ENCODE measurements around the gene LSP1. TPM values are rescaled to one million over a fixed set of nuclear protein-coding genes. Genes with fewer than 3 reads are reported as not detected.

The LSP1 gene
- total RNA-seq, 4 donors from 2014 or later = 10.3 to 36.5 (median 35.4) TPM

DNA sequence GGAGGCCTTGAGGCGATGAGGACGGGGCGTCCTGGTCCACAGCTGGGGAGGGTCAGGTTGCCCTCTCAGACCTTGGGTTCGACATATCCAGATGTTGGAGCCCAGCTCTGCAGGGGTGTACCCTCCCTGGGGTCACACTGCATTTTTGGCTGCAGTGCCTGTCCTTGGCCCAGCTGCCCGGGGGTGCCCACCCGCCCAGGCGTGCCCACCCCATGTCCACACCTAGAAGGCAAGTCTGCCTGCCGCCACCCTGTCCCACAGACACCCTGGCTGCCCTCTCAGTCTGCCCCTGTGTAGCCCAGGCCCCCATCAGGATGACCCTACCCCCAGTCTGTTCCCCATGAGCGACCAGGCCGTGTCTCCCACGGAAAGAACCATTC, 3.0 kb downstream of the LSP1 start:
- Histone ChIP-seq H3K4me3 (no peak overlapping the region), H3K36me3 (no peaks in the 10 kb centered on the region), H3K27me3 (no peaks in the 10 kb centered on the region), H3K9me3 (no peaks in the 10 kb centered on the region), H3K4me1 (peaks cover 0 to 6% (median 0%) of the 10 kb centered on the region in 4 donors), H3K27ac (replicated peaks in 1 of 4) (no peak overlapping the region)
- no peak for DNase-seq (ENCODE audit: extremely low spot score)
- WGBS = 84% methylated on average over 4 of the region's 11 CpGs
- intact Hi-C loops (cut with DNase I) = no loop called here
- TF ChIP-seq POLR2A (IDR thresholded peaks at IDR 0.05; ENCODE audit: low read depth) (no peak), POLR2AphosphoS5 (IDR thresholded peaks at IDR 0.05) (no peak), EP300 (IDR thresholded peaks at IDR 0.05) (no peak)
- TF ChIP-seq, protein P1, sequence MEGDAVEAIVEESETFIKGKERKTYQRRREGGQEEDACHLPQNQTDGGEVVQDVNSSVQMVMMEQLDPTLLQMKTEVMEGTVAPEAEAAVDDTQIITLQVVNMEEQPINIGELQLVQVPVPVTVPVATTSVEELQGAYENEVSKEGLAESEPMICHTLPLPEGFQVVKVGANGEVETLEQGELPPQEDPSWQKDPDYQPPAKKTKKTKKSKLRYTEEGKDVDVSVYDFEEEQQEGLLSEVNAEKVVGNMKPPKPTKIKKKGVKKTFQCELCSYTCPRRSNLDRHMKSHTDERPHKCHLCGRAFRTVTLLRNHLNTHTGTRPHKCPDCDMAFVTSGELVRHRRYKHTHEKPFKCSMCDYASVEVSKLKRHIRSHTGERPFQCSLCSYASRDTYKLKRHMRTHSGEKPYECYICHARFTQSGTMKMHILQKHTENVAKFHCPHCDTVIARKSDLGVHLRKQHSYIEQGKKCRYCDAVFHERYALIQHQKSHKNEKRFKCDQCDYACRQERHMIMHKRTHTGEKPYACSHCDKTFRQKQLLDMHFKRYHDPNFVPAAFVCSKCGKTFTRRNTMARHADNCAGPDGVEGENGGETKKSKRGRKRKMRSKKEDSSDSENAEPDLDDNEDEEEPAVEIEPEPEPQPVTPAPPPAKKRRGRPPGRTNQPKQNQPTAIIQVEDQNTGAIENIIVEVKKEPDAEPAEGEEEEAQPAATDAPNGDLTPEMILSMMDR (IDR thresholded peaks at IDR 0.05) = no peak

DNA sequence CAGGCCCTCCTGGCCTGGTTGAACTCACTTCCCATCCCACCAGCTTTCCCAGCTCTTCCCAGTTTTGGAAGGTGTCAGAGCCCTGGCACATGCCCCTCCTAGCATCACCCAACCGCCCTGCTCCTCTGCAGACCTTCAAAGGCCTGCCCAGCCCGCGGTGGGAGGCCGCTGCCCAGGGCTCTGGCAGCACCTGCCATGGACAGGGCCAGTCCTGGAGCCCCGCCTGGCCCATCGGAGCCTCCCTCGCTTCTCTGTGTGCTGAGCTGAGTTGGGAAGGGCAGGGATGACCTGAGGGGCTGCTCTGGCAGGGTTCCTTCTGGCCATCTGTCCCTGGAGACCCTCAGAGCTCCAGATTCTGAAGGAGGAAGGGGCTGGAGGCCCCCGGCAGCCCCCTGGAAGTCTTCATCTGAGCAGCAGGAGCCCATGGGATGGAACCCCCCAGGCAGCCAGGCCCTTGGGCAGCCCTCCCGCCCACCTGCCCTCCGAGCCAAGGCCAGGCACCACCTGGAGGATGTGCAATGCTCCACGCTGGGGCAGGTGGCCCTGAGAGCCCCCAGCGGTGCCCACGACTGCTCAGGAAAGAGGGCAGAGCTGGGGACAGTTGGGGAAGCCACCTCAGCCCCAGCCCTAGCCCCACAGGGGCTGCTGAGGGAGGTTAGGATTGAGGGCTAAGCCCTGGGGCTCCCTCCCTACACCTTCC, 3.6 kb downstream of the LSP1 start:
- Histone ChIP-seq H3K27me3 (no peaks in the 10 kb centered on the region), H3K4me3 (no peak overlapping the region), H3K4me1 (peaks cover 0 to 6% (median 0%) of the 10 kb centered on the region in 4 donors), H3K9me3 (no peaks in the 10 kb centered on the region), H3K27ac (replicated peaks in 1 of 4) (no peak overlapping the region), H3K36me3 (no peaks in the 10 kb centered on the region)
- WGBS = 100% methylated on average over 1 of the region's 13 CpGs
- TF ChIP-seq, protein P1 (IDR thresholded peaks at IDR 0.05) = no peak
- TF ChIP-seq POLR2A (IDR thresholded peaks at IDR 0.05; ENCODE audit: low read depth) = no peak
- TF ChIP-seq POLR2AphosphoS5 (IDR thresholded peaks at IDR 0.05) = no peak
- TF ChIP-seq EP300 (IDR thresholded peaks at IDR 0.05) = no peak
- intact Hi-C loops (cut with DNase I) = no loop called here
- DNase-seq (ENCODE audit: extremely low spot score) = no peak

DNA sequence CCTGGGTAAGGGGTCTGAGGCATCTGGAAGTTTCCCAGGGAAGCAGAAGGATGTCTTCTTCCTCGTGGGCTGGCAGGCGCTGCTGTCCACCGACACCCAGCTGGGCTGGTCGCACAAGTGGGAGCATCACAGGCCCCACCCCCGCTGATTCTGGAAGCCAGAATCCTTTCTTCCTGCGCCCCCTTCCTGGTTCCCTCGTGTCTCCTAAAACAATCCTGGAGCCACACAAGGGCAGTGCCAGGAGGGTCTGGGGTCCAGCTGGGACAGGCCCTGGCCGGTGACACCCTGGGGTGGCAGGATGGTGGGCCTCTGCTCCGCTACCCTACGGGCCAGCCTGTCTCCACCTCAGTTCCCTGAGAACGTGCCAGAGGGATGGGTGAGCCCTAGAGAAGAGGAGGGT, 4.2 kb downstream of the LSP1 start:
- no peak overlapping the region for H3K27ac ChIP-seq (replicated peaks in 1 of 4)
- H3K27me3 ChIP-seq = no peaks in the 10 kb centered on the region
- H3K9me3 ChIP-seq = no peaks in the 10 kb centered on the region
- 81% methylated on average over 9 of the region's 11 CpGs for WGBS
- no peak overlapping the region for H3K4me3 ChIP-seq
- DNase-seq (ENCODE audit: extremely low spot score) = no peak
- no peaks in the 10 kb centered on the region for H3K36me3 ChIP-seq
- peaks cover 0 to 6% (median 0%) of the 10 kb centered on the region in 4 donors for H3K4me1 ChIP-seq
- intact Hi-C loops (cut with DNase I) = no loop called here
- no peak for TF ChIP-seq POLR2AphosphoS5 (IDR thresholded peaks at IDR 0.05)
- TF ChIP-seq POLR2A (IDR thresholded peaks at IDR 0.05; ENCODE audit: low read depth) = no peak
- no peak for TF ChIP-seq EP300 (IDR thresholded peaks at IDR 0.05)
- TF ChIP-seq, protein P1 (IDR thresholded peaks at IDR 0.05) = no peak

DNA sequence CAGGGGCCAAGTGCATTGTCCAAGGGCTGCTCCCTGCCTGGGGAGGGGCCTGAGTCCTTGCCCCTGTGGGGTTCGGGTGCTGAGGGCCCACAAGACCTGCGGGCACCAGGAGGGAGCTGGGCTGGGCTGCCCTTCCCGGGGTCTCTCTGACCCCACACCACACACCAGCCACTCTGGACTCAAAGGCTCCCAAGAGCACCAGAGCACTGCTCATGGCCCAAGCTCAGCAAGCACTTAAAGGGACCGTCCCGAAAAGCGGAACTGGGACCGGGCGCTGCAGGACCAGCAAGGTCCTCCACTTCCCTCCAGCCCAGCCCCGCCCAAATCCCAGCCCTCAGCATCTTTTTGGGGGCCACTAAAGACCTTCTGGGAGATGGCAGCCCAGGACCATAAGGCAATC, 5.3 kb downstream of the LSP1 start:
- TF ChIP-seq, protein P1 (IDR thresholded peaks at IDR 0.05) = no peak
- TF ChIP-seq POLR2AphosphoS5 (IDR thresholded peaks at IDR 0.05) (no peak), EP300 (IDR thresholded peaks at IDR 0.05) (no peak), POLR2A (IDR thresholded peaks at IDR 0.05; ENCODE audit: low read depth) (no peak)
- DNase-seq (ENCODE audit: extremely low spot score) = no peak
- no peaks in the 10 kb centered on the region for H3K36me3 ChIP-seq
- peaks cover 4 to 11% (median 6%) of the 10 kb centered on the region in 4 donors for H3K4me1 ChIP-seq
- 89% methylated on average over 9 of the region's 9 CpGs for WGBS
- no peaks in the 10 kb centered on the region for H3K27me3 ChIP-seq
- H3K9me3 ChIP-seq = no peaks in the 10 kb centered on the region
- intact Hi-C loops (cut with DNase I) = no loop called here
- H3K4me3 ChIP-seq = no peak overlapping the region
- H3K27ac ChIP-seq (replicated peaks in 1 of 4) = no peak overlapping the region

DNA sequence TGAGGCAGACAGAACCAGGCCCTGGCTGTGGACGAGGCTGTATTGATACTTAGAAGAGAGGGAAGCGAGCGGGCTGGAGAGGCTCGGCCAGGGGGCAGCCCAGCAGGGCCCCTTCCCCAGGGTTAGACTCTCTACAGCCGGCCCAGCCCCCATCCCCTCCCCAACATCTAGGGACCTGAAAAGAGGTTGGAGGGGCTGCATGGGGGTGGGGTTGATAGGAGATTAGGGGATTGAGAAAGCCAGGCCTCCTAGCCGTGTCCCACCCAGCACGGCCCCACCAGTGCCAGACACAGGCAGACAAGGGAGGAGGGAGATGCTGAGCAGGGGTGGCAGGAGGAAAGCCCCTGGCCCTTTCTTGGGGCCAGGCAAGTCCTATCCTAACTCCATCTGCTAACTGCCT, 5.7 kb downstream of the LSP1 start:
- Histone ChIP-seq H3K9me3 (no peaks in the 10 kb centered on the region), H3K27me3 (no peaks in the 10 kb centered on the region), H3K27ac (replicated peaks in 1 of 4) (no peak overlapping the region), H3K4me3 (no peak overlapping the region), H3K36me3 (no peaks in the 10 kb centered on the region), H3K4me1 (peaks cover 8 to 15% (median 10%) of the 10 kb centered on the region in 4 donors)
- 75% methylated on average over 7 of the region's 7 CpGs for WGBS
- intact Hi-C loops (cut with DNase I) = no loop called here
- no peak for DNase-seq (ENCODE audit: extremely low spot score)
- TF ChIP-seq POLR2AphosphoS5 (IDR thresholded peaks at IDR 0.05) (no peak), POLR2A (IDR thresholded peaks at IDR 0.05; ENCODE audit: low read depth) (no peak), EP300 (IDR thresholded peaks at IDR 0.05) (no peak)
- TF ChIP-seq, protein P1 (IDR thresholded peaks at IDR 0.05) = no peak
